Mesothelial cell of epicardium (in vitro differentiated cells): ENCODE data around the gene CDKN1A. TPM values are rescaled to one million over a fixed set of nuclear protein-coding genes. Genes with fewer than 3 reads are reported as not detected.

Experiments used
- DNase-seq, 2 experiments: peaks; one replicate each; pipeline ENCODE4 v3.0.0; 2021; ENCODE audit warnings: low spot score in 2 of 2; ENCODE audit not compliant: unreplicated experiment in 2 of 2
- H3K27ac Mint-ChIP-seq: 2 replicates; pipeline ENCODE4 v1.8.0; 2021; ENCODE audit warnings: mixed read lengths
- H3K27me3 Mint-ChIP-seq: 2 replicates; pipeline ENCODE4 v1.8.0; 2021; ENCODE audit warnings: low read depth, mixed read lengths
- H3K36me3 Mint-ChIP-seq: 2 replicates; pipeline ENCODE4 v1.8.0; 2021; ENCODE audit warnings: mixed read lengths
- H3K4me1 Mint-ChIP-seq: 2 replicates; pipeline ENCODE4 v1.8.0; 2021; ENCODE audit warnings: mixed read lengths
- H3K4me3 Mint-ChIP-seq: 2 replicates; pipeline ENCODE4 v1.8.0; 2021; ENCODE audit warnings: mild to moderate bottlenecking, moderate library complexity, mixed read lengths
- H3K9me3 Mint-ChIP-seq: 2 replicates; pipeline ENCODE4 v1.8.0; 2021; ENCODE audit warnings: mixed read lengths
- total RNA-seq: library from RNA; stranded (reverse); gene quantifications from 3 replicates; pipeline ENCODE4 v1.2.1, GENCODE V29; 2021
- TF ChIP-seq, protein P1 (sequence below): fragments of 200-600 bp; sonication (generic); IDR thresholded peaks from one replicate; pipeline ENCODE4 v1.5.0; 2021; ENCODE audit warnings: antibody characterized with exemption; ENCODE audit not compliant: unreplicated experiment

CDKN1A gene
- total RNA-seq, 1 donor from 2014 or later: 57.1 TPM

DNA sequence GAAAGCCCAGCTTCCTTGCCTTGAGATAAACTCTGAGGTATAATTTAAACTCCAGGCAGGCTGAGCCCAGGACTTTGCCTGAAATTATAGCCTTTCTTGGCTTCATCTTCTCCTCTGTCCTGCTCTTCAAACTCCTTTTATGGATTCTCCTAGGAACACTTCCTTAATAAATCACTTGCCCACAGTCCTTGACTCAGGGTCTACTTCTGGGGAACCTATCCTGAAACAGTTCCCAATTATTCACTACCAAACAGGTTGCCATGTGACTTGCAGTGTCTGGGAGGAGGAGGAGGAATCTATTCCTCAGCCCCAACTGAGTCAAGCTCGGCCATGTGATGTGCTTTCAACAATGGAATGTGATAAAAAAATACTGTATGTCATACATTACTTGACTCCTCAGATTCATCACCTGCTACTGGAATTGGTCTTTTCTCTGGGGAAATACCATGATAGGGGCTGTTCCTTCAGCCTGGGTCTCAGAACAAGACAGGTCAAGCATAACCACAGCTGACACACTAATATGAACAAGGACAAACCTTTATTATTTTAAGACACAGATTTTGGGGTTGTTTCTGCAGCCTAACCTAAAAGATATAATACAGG lies 20.5 kb upstream of the CDKN1A start:
- no peak for DNase-seq
- Mint-ChIP-seq H3K9me3 (peaks cover 4% of the 10 kb centered on the region), H3K27ac (peak overlapping the region; percentile 81), H3K27me3 (peaks cover 28% of the 10 kb centered on the region), H3K36me3 (no peaks in the 10 kb centered on the region), H3K4me1 (peaks cover 29% of the 10 kb centered on the region), H3K4me3 (no peak overlapping the region)
- TF ChIP-seq, protein P1, sequence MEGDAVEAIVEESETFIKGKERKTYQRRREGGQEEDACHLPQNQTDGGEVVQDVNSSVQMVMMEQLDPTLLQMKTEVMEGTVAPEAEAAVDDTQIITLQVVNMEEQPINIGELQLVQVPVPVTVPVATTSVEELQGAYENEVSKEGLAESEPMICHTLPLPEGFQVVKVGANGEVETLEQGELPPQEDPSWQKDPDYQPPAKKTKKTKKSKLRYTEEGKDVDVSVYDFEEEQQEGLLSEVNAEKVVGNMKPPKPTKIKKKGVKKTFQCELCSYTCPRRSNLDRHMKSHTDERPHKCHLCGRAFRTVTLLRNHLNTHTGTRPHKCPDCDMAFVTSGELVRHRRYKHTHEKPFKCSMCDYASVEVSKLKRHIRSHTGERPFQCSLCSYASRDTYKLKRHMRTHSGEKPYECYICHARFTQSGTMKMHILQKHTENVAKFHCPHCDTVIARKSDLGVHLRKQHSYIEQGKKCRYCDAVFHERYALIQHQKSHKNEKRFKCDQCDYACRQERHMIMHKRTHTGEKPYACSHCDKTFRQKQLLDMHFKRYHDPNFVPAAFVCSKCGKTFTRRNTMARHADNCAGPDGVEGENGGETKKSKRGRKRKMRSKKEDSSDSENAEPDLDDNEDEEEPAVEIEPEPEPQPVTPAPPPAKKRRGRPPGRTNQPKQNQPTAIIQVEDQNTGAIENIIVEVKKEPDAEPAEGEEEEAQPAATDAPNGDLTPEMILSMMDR: no peak

DNA sequence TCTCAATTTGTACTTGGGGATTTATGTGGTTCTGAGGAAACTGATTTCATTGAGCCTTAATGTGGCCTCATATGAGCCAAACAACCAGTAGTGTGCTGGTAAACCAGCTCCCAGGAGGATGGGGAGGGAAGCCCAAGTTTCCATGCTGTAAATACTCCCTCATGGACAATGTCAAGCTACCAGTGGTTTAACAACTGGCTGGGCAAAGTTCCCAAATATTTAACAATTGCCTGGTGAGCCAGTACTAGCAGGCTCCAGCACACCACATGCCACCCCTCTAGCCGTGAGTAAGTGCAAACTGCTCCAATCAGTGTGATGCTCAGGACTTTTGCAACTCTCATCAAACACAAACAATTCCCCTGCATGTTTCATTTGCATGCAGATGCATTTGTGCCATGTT lies 19.2 kb upstream of the CDKN1A start:
- Mint-ChIP-seq H3K36me3 (no peaks in the 10 kb centered on the region), H3K9me3 (peaks cover 4% of the 10 kb centered on the region), H3K27ac (no peak overlapping the region), H3K4me1 (peaks cover 32% of the 10 kb centered on the region), H3K4me3 (no peak overlapping the region), H3K27me3 (peaks cover 23% of the 10 kb centered on the region)
- no peak for DNase-seq
- TF ChIP-seq, protein P1: no peak

DNA sequence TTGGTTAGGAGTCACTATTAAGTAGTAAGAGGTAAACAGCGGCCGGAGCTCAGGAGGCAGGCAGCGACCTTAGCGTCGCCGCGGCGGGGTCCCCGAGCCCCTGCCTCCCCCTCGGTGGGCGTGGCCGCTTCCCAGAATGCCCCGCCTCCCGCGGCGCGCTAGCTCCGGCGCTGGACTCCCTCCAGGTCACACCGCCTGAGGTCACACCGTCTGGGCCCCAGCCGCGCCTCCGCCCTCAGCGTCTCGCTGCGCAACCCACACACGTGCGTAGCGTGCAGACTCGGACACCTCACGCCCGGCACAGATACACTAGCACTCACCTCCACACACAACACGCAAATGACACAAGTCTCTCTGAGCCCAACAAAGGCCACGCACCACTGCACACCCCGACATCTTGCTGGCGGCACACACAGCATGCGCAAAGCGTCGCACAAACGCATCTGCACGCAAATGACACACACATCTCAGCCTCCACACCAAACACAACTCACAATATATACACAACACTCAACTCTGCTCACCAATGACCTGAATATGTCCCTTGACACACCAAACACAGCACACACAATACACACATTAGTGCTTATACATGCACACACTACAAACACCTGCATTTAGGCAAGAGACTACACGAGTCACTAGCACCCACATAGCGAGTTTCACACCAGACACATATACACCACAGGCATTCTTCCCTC lies 17.6 kb upstream of the CDKN1A start:
- DNase-seq: no peak
- TF ChIP-seq, protein P1: no peak
- H3K9me3 Mint-ChIP-seq: peaks cover 4% of the 10 kb centered on the region
- H3K27me3 Mint-ChIP-seq: peaks cover 23% of the 10 kb centered on the region
- H3K4me3 Mint-ChIP-seq: no peak overlapping the region
- no peak overlapping the region for H3K27ac Mint-ChIP-seq
- H3K36me3 Mint-ChIP-seq: no peaks in the 10 kb centered on the region
- H3K4me1 Mint-ChIP-seq: peaks cover 25% of the 10 kb centered on the region

DNA sequence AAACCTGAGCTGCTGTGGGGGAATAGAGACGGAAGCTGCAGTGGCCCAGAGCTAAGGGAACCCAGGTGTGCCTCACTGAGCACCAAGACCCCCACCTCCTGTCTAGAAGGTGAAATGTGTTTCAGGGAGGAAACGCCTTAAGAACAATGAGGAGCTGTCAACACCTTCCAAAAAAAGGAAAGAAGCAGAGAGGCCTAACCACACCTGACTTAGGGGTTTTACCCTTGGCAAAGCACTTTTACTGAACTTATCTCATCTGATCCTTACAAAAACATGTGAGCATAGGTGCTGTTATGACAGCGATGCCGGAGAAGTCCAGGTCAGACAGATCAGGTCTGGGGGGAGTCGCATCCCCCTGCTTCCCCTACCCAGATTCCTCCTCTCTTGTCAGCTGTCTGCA lies 16.1 kb upstream of the CDKN1A start:
- Mint-ChIP-seq H3K36me3 (no peaks in the 10 kb centered on the region), H3K27ac (no peak overlapping the region), H3K4me1 (peaks cover 30% of the 10 kb centered on the region), H3K9me3 (no peaks in the 10 kb centered on the region), H3K4me3 (no peak overlapping the region), H3K27me3 (peaks cover 17% of the 10 kb centered on the region)
- TF ChIP-seq, protein P1: no peak
- no peak for DNase-seq

DNA sequence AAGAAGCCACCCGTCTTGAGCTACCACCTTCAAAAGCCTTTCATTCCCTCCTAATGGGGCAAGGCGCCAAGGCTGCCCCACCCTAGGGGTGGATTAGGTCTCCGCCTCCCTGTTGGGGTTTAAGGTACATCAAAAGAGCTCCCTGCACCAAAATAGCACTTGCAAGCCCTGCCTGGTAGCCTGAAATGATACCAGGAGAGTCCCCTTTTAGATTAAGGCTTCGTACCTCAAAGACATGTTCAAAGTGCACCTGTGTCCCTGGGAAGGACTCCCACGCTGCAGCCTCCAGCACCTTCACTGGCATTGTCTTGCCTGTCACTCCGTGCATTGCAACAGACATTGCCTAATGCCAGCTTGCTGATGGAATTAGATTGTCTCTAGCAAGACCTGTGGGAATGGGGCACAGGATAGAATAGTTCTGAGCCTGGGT lies 15.7 kb upstream of the CDKN1A start:
- peaks cover 27% of the 10 kb centered on the region for H3K4me1 Mint-ChIP-seq
- H3K4me3 Mint-ChIP-seq: no peak overlapping the region
- no peaks in the 10 kb centered on the region for H3K36me3 Mint-ChIP-seq
- H3K9me3 Mint-ChIP-seq: no peaks in the 10 kb centered on the region
- H3K27ac Mint-ChIP-seq: no peak overlapping the region
- no peak for DNase-seq
- TF ChIP-seq, protein P1: no peak
- H3K27me3 Mint-ChIP-seq: peaks cover 16% of the 10 kb centered on the region
